Keratinocyte (primary cell): ENCODE results near the gene LTBR. TPM values are rescaled to one million over a fixed set of nuclear protein-coding genes. Genes with fewer than 3 reads are reported as not detected.

ENCODE experiments used
- DNase-seq: peaks from one replicate; pipeline ENCODE4 v3.0.0-alpha.2; 2011; ENCODE audit warnings: low read depth, missing footprints, low spot score
- FAIRE-seq: peaks from 2 replicates; lab custom pipeline; 2011; peaks lifted over from hg19 to GRCh38; lab: Jason Lieb, UNC
- H2AFZ ChIP-seq: 2 replicates; pipeline ENCODE4 v1.6.0; 2012; ENCODE audit warnings: low read length, control low read depth, inconsistent platforms; ENCODE audit not compliant: control insufficient read depth
- H3K27ac ChIP-seq: 2 replicates; pipeline ENCODE4 v1.5.1; 2011; ENCODE audit warnings: low read length; ENCODE audit not compliant: control insufficient read depth, insufficient read depth
- H3K27me3 ChIP-seq: 3 replicates; pipeline ENCODE4 v1.6.0; 2011; ENCODE audit warnings: low read length; ENCODE audit not compliant: control insufficient read depth, insufficient read depth; ENCODE audit errors: extremely low read depth
- H3K36me3 ChIP-seq, 2 experiments: 2 replicates in 1 of 2; 3 replicates in 1 of 2; pipeline ENCODE4 v1.5.1; 2011; ENCODE audit warnings: low read length in 2 of 2, mild to moderate bottlenecking in 1 of 2; ENCODE audit not compliant: control insufficient read depth in 2 of 2, insufficient read depth in 2 of 2; ENCODE audit errors: extremely low read depth in 1 of 2
- H3K4me1 ChIP-seq: 3 replicates; pipeline ENCODE4 v1.5.1; 2011; ENCODE audit warnings: low read length; ENCODE audit not compliant: control insufficient read depth, insufficient read depth; ENCODE audit errors: extremely low read depth
- H3K4me2 ChIP-seq: 3 replicates; pipeline ENCODE4 v1.6.0; 2011; ENCODE audit warnings: low read depth, low read length; ENCODE audit not compliant: control insufficient read depth, insufficient read depth; ENCODE audit errors: extremely low read depth
- H3K4me3 ChIP-seq, 3 experiments: fragments of 200-600 bp in 1 of 3; sonication (generic) in 1 of 3; 2 replicates in 2 of 3; 3 replicates in 1 of 3; pipeline ENCODE4 v1.5.1; 2011 to 2016; ENCODE audit warnings: low read length in 3 of 3, mild to moderate bottlenecking in 3 of 3, control low read depth in 2 of 3, inconsistent platforms in 1 of 3, low read depth in 1 of 3, mixed read lengths in 1 of 3, mixed run types in 1 of 3, moderate library complexity in 1 of 3; ENCODE audit not compliant: control insufficient read depth in 2 of 3, insufficient read depth in 2 of 3; ENCODE audit errors: extremely low read depth in 1 of 3
- H3K79me2 ChIP-seq: 2 replicates; pipeline ENCODE4 v1.6.0; 2012; ENCODE audit warnings: low read length; ENCODE audit not compliant: control insufficient read depth, insufficient read depth
- H3K9ac ChIP-seq: 3 replicates; pipeline ENCODE4 v1.6.0; 2011; ENCODE audit warnings: low read length; ENCODE audit not compliant: control insufficient read depth, insufficient read depth; ENCODE audit errors: extremely low read depth
- H3K9me1 ChIP-seq: 3 replicates; pipeline ENCODE4 v1.6.0; 2011; ENCODE audit warnings: low read length; ENCODE audit not compliant: control insufficient read depth, insufficient read depth; ENCODE audit errors: extremely low read depth
- H3K9me3 ChIP-seq: 2 replicates; pipeline ENCODE4 v1.5.1; 2012; ENCODE audit warnings: low read depth, low read length; ENCODE audit not compliant: control insufficient read depth
- H4K20me1 ChIP-seq: 3 replicates; pipeline ENCODE4 v1.6.0; 2011; ENCODE audit warnings: low read length; ENCODE audit not compliant: control insufficient read depth, insufficient read depth; ENCODE audit errors: extremely low read depth
- EZH2 ChIP-seq: IDR thresholded peaks from one replicate; pipeline ENCODE4 v1.6.1; 2012; ENCODE audit warnings: inconsistent platforms, mild to moderate bottlenecking, low read length, moderate library complexity
- dilution Hi-C: fragments of 300-500 bp; cut with MboI; formaldehyde crosslinking; loops from one replicate; pipeline ENCODE4 v1.7.0; 2020; ENCODE audit warnings: low sequenced_read_pairs; ENCODE audit not compliant: extremely low pct_ligation_motif_present
- polyA plus RNA-seq, 5 experiments: library from polyadenylated mRNA; depleted of rRNA in 3 of 5; stranded (reverse) in 3 of 5; stranded (forward) in 1 of 5; unstranded in 1 of 5; fragments of >200 nt; gene quantifications; 1 replicate in 1 of 5; 2 replicates in 3 of 5; 3 replicates in 1 of 5; pipeline versions ENCODE4 v1.2.1 to v1.2.3, GENCODE V29; 2011 to 2012; ENCODE audit warnings: missing spikeins in 2 of 5, low read depth in 1 of 5, low replicate concordance in 1 of 5
- TF ChIP-seq, protein P1 (sequence below), 3 experiments: IDR thresholded peaks in 1 of 3; conservative IDR thresholded peaks in 1 of 3; optimal IDR thresholded peaks in 1 of 3; 2 replicates in 2 of 3; 3 replicates in 1 of 3; pipeline versions ENCODE3 to v1.5.1; 2011; ENCODE audit warnings: low read length in 3 of 3, mild to moderate bottlenecking in 3 of 3, moderate library complexity in 2 of 3, control low read depth in 1 of 3, inconsistent platforms in 1 of 3; ENCODE audit not compliant: insufficient read depth in 2 of 3; ENCODE audit errors: extremely low read depth in 1 of 3

LTBR gene
- polyA plus RNA-seq, 1 donor (not counting 4 experiments of a cell fraction or from before 2014, with no cell fraction given), result 42.7 TPM

GRCh38 chr12:6356374-6356820 lies 27.6 kb upstream of the LTBR start:
- H3K4me3 ChIP-seq, result no peak overlapping the region
- FAIRE-seq (no peak), DNase-seq (no peak)
- no peaks in the 10 kb centered on the region for H3K27me3 ChIP-seq
- peaks cover 4% of the 10 kb centered on the region for H3K9me1 ChIP-seq
- H2AFZ ChIP-seq, result no peak overlapping the region
- no peaks in the 10 kb centered on the region for H4K20me1 ChIP-seq
- no peak for TF ChIP-seq EZH2
- TF ChIP-seq, protein P1, sequence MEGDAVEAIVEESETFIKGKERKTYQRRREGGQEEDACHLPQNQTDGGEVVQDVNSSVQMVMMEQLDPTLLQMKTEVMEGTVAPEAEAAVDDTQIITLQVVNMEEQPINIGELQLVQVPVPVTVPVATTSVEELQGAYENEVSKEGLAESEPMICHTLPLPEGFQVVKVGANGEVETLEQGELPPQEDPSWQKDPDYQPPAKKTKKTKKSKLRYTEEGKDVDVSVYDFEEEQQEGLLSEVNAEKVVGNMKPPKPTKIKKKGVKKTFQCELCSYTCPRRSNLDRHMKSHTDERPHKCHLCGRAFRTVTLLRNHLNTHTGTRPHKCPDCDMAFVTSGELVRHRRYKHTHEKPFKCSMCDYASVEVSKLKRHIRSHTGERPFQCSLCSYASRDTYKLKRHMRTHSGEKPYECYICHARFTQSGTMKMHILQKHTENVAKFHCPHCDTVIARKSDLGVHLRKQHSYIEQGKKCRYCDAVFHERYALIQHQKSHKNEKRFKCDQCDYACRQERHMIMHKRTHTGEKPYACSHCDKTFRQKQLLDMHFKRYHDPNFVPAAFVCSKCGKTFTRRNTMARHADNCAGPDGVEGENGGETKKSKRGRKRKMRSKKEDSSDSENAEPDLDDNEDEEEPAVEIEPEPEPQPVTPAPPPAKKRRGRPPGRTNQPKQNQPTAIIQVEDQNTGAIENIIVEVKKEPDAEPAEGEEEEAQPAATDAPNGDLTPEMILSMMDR (optimal IDR thresholded peaks at IDR 0.05 in 1 of 3, IDR thresholded peaks at IDR 0.05 in 1 of 3, conservative IDR thresholded peaks at IDR 0.05 in 1 of 3; ENCODE audit: extremely low read depth in 1 of 3, insufficient read depth in 2 of 3, low read length in 3 of 3), result no peak
- no peaks in the 10 kb centered on the region for H3K79me2 ChIP-seq
- no peaks in the 10 kb centered on the region for H3K4me1 ChIP-seq
- H3K4me2 ChIP-seq, result no peak overlapping the region
- H3K36me3 ChIP-seq, result peaks cover 0 to 2% of the 10 kb centered on the region in 2 experiments
- dilution Hi-C loops, result no loop called here
- H3K9me3 ChIP-seq, result no peaks in the 10 kb centered on the region
- no peak overlapping the region for H3K27ac ChIP-seq
- H3K9ac ChIP-seq, result no peak overlapping the region

DNA sequence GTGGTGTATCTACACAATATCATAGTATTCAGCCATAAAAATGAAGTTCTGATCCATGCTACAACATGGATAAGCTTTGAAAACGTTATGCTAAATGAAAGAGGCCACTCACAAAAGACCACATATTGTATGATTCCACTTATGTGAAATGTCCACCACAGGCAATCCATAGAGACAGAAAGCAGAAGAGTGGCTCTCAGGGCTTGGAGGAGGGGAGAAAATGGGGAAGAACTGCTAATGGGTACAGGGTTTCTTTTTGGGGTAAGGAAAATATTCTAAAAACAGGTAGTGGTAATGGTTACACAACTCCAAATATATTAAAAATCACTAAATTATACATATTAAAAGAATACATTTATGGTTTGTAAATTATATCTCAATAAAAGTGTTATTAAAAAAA lies 25.1 kb upstream of the LTBR start:
- dilution Hi-C loops, result no loop called here
- no peak overlapping the region for H3K4me2 ChIP-seq
- H3K4me3 ChIP-seq, result no peak overlapping the region
- no peak overlapping the region for H2AFZ ChIP-seq
- H3K9me3 ChIP-seq, result no peaks in the 10 kb centered on the region
- DNase-seq, result no peak
- no peak overlapping the region for H3K9ac ChIP-seq
- peaks cover 2% of the 10 kb centered on the region in 2 experiments for H3K36me3 ChIP-seq
- FAIRE-seq, result no peak
- TF ChIP-seq, protein P1 (optimal IDR thresholded peaks at IDR 0.05 in 1 of 3, IDR thresholded peaks at IDR 0.05 in 1 of 3, conservative IDR thresholded peaks at IDR 0.05 in 1 of 3; ENCODE audit: extremely low read depth in 1 of 3, insufficient read depth in 2 of 3, low read length in 3 of 3), result no peak
- TF ChIP-seq EZH2, result no peak
- no peaks in the 10 kb centered on the region for H4K20me1 ChIP-seq
- no peaks in the 10 kb centered on the region for H3K79me2 ChIP-seq
- H3K4me1 ChIP-seq, result peaks cover 9% of the 10 kb centered on the region
- H3K27ac ChIP-seq, result no peak overlapping the region
- H3K27me3 ChIP-seq, result no peaks in the 10 kb centered on the region
- H3K9me1 ChIP-seq, result no peaks in the 10 kb centered on the region
